MCF 10A (cell line): ENCODE data around the gene TMEM60. TPM values are rescaled to one million over a fixed set of nuclear protein-coding genes. Genes with fewer than 3 reads are reported as not detected.

Source experiments
- BruUV-seq: library from RNA; stranded (reverse); fragments of 400-500 nt; replicated peaks from 2 replicates; lab custom pipeline; 2021; lab: Mats Ljungman, UMichigan
- CTCF ChIA-PET: fragments of 300-600 bp; sonication (Branson Sonifier 250); formaldehyde crosslinking; extraction: SDS; loops from one replicate; lab custom pipeline; 2021; ENCODE audit warnings: antibody characterized with exemption, inconsistent platforms; lab: Yijun Ruan, JAX
- POLR2A ChIA-PET: fragments of 300-600, 350-650 bp; sonication (Branson Sonifier 250); formaldehyde crosslinking; extraction: SDS; loops from one replicate; lab custom pipeline; 2020; ENCODE audit warnings: antibody characterized with exemption, inconsistent platforms; lab: Yijun Ruan, JAX
- DNase-seq: peaks from one replicate; pipeline ENCODE4 v3.0.0-alpha.2; 2018; ENCODE audit not compliant: unreplicated experiment
- H3K27ac Mint-ChIP-seq: one replicate; pipeline ENCODE4 v1.8.0; 2022; ENCODE audit warnings: mild to moderate bottlenecking, low read depth, mixed read lengths; ENCODE audit not compliant: unreplicated experiment
- H3K27me3 Mint-ChIP-seq: one replicate; pipeline ENCODE4 v1.8.0; 2022; ENCODE audit warnings: mixed read lengths; ENCODE audit not compliant: insufficient read depth, unreplicated experiment
- H3K36me3 Mint-ChIP-seq: one replicate; pipeline ENCODE4 v1.8.0; 2022; ENCODE audit warnings: mild to moderate bottlenecking, moderate library complexity, mixed read lengths; ENCODE audit not compliant: insufficient read depth, unreplicated experiment
- H3K4me1 Mint-ChIP-seq: one replicate; pipeline ENCODE4 v1.8.0; 2022; ENCODE audit warnings: mixed read lengths; ENCODE audit not compliant: insufficient read depth, unreplicated experiment
- H3K4me3 Mint-ChIP-seq: one replicate; pipeline ENCODE4 v1.8.0; 2022; ENCODE audit warnings: mild to moderate bottlenecking, moderate library complexity, mixed read lengths; ENCODE audit not compliant: unreplicated experiment
- H3K9me3 Mint-ChIP-seq: one replicate; pipeline ENCODE4 v1.8.0; 2022; ENCODE audit warnings: mixed read lengths; ENCODE audit not compliant: unreplicated experiment
- intact Hi-C: fragments of 100-400 bp; cut with micrococcal nuclease; formaldehyde crosslinking; loops from 2 replicates; pipeline ENCODE4 v1.14.1; 2022
- total RNA-seq: library from RNA; stranded (reverse); gene quantifications from 2 replicates; pipeline ENCODE4 v1.2.3, GENCODE V29; 2022
- TF ChIP-seq, protein P1 (sequence below): fragments of 200-600 bp; IDR thresholded peaks from one replicate; pipeline ENCODE4 v1.8.0; 2022; ENCODE audit warnings: antibody characterized with exemption, mild to moderate bottlenecking; ENCODE audit not compliant: unreplicated experiment

The TMEM60 gene
- total RNA-seq, 1 experiment from 2014 or later, result 7.1 TPM

DNA sequence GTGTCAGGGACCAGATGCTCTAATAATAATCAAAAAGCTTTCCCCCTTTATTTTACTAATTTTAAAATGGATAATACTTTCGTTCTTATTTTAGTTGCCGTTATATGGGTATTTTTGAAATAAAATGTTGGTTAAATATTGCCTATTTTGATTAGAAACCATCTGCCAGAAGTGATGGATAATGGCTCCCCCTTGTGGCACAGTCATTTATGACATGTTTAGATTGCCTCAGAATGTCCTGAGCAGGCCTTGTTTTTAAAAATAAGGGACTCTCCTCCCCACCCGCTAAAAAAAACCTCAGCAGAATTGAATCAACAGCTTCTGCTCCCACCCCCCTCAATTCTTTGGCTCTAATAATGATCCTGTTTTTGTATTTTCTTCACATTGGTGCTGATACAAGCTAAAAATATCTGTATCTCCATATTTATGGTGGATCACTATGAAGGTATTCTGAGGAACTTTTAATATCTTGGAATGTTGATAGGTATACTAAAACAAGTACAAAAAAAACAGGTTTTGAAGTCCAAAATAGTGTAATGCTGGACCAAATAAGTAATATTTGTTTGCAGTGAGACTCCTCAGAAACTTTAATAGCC is 38.8 kb downstream of the TMEM60 start:
- TF ChIP-seq, protein P1, sequence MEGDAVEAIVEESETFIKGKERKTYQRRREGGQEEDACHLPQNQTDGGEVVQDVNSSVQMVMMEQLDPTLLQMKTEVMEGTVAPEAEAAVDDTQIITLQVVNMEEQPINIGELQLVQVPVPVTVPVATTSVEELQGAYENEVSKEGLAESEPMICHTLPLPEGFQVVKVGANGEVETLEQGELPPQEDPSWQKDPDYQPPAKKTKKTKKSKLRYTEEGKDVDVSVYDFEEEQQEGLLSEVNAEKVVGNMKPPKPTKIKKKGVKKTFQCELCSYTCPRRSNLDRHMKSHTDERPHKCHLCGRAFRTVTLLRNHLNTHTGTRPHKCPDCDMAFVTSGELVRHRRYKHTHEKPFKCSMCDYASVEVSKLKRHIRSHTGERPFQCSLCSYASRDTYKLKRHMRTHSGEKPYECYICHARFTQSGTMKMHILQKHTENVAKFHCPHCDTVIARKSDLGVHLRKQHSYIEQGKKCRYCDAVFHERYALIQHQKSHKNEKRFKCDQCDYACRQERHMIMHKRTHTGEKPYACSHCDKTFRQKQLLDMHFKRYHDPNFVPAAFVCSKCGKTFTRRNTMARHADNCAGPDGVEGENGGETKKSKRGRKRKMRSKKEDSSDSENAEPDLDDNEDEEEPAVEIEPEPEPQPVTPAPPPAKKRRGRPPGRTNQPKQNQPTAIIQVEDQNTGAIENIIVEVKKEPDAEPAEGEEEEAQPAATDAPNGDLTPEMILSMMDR, result peak; percentile 78
- H3K4me3 Mint-ChIP-seq, result no peak overlapping the region
- H3K4me1 Mint-ChIP-seq, result peaks cover 6% of the 10 kb centered on the region
- BruUV-seq, result no TSS peak
- ChIA-PET POLR2A (interaction anchor here (0.6 to 3.7 kb wide), 12 partner anchors 13 to 245 kb away, joined by 3 to 23 read pairs (median 4); partner anchors contain the start of genes PHTF2, RSBN1L and TMEM60), CTCF (interaction anchor here (0.6 to 3.7 kb wide), 47 partner anchors 9 to 347 kb away, joined by 3 to 196 read pairs (median 4); partner anchors contain the start of gene RSBN1L)
- no peaks in the 10 kb centered on the region for H3K9me3 Mint-ChIP-seq
- intact Hi-C loops, result loop anchor here (1.0 kb wide), 5 partner anchors 63 to 320 kb away; partner anchors contain the start of gene RSBN1L
- DNase-seq, result peak; percentile 78
- H3K27me3 Mint-ChIP-seq, result no peaks in the 10 kb centered on the region
- peak overlapping the region; percentile 13 for H3K27ac Mint-ChIP-seq
- H3K36me3 Mint-ChIP-seq, result no peaks in the 10 kb centered on the region

DNA sequence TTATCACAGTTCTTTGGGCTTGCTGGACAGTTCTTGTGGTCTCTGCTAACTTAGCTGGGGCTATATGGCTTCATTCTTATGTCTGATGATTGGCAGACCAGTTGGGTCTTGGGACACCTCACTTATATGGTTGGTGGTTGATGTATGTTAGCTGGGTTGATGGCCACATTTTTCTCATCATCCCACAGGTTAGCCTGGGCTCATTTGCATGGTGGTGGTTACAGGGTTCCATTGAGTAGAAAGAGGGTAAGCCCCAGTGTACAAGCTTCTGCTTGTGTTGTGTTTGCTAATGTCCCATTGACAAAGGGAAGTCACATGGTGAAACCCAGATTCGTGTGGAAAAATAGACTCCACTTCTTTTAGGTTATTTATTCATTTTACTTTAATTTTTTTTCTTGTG is 40.6 kb downstream of the TMEM60 start:
- CTCF ChIA-PET, result interaction anchor here (0.6 to 5.9 kb wide), 15 partner anchors 8 to 453 kb away, joined by 3 to 85 read pairs (median 3); partner anchors contain the start of gene RSBN1L
- DNase-seq, result no peak
- Mint-ChIP-seq H3K9me3 (no peaks in the 10 kb centered on the region), H3K4me1 (peaks cover 6% of the 10 kb centered on the region), H3K27me3 (no peaks in the 10 kb centered on the region), H3K4me3 (no peak overlapping the region), H3K36me3 (no peaks in the 10 kb centered on the region), H3K27ac (peak overlapping the region; percentile 29)
- TF ChIP-seq, protein P1, result no peak
- intact Hi-C loops, result no loop called here
- POLR2A ChIA-PET, result interaction anchor here (0.8 to 3.3 kb wide), 8 partner anchors 23 to 106 kb away, joined by 3 to 10 read pairs (median 4); partner anchors contain the start of gene RSBN1L
- BruUV-seq, result no TSS peak

DNA sequence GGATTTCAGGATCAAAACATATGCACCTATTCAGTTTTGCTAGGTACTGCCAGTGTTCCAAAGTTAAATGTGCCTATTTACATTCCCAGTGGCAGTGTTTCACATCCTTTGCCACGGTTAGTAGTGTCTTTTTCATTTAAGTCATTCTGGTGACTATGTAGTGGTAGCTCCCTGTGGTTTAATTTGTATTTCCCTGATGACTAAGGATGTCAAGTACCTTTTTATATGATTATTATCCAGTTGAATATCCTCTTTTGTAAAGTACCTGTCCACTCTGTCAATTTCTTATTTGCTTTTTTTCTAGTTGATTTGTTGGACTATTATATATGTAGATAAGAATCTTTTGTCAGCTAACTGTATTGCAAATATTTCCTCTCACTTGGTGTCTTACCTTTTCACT is 45.1 kb downstream of the TMEM60 start:
- TF ChIP-seq, protein P1, result no peak
- H3K36me3 Mint-ChIP-seq, result peaks cover 11% of the 10 kb centered on the region
- CTCF ChIA-PET, result interaction anchor here (0.8 to 5.9 kb wide), 6 partner anchors 10 to 102 kb away, joined by 3 to 85 read pairs (median 4); partner anchors contain the start of gene RSBN1L
- H3K9me3 Mint-ChIP-seq, result no peaks in the 10 kb centered on the region
- no peaks in the 10 kb centered on the region for H3K27me3 Mint-ChIP-seq
- no peak overlapping the region for H3K4me3 Mint-ChIP-seq
- intact Hi-C loops, result no loop called here
- no peak for DNase-seq
- H3K4me1 Mint-ChIP-seq, result no peaks in the 10 kb centered on the region
- no TSS peak for BruUV-seq
- H3K27ac Mint-ChIP-seq, result no peak overlapping the region
- POLR2A ChIA-PET, result interaction anchor here (0.6 to 1.2 kb wide), 6 partner anchors 10 to 94 kb away, joined by 3 to 4 read pairs (median 4); partner anchors contain the start of gene RSBN1L

DNA sequence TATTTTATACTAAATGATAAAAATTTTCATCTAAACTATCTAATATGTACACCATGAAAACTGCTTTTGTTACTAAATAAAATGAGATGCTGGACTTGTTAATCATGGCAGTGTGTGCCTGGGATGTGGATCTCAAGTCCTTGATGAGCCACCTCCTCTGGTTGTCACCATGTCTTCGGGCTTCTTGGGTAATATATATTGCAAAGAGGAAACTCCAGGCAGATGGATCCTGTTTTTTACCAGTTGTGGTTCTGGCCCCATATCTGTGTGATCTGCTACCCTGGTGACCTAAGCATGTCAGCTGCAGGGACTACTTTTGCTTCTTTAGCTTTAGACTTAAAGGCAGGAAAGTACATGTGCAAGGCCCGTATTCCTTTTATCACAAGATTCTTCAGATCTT is 46.2 kb downstream of the TMEM60 start:
- no TSS peak for BruUV-seq
- H3K9me3 Mint-ChIP-seq, result no peaks in the 10 kb centered on the region
- ChIA-PET CTCF (interaction anchor here (0.6 to 1.3 kb wide), 3 partner anchors 15 to 185 kb away, joined by 3 to 7 read pairs (median 4); no protein-coding TSS in a partner anchor), POLR2A (interaction anchor here (0.6 kb wide), 2 partner anchors 90 to 420 kb away, joined by 3 read pairs; no protein-coding TSS in a partner anchor)
- TF ChIP-seq, protein P1, result no peak
- H3K27me3 Mint-ChIP-seq, result no peaks in the 10 kb centered on the region
- H3K4me3 Mint-ChIP-seq, result no peak overlapping the region
- H3K36me3 Mint-ChIP-seq, result peaks cover 17% of the 10 kb centered on the region
- intact Hi-C loops, result no loop called here
- no peaks in the 10 kb centered on the region for H3K4me1 Mint-ChIP-seq
- no peak for DNase-seq
- no peak overlapping the region for H3K27ac Mint-ChIP-seq
